Spleen (tissue), 7 donors: ENCODE results near the gene CRYAA.

Experiments
- CTCF ChIP-seq, 11 experiments: fragments of 200-600 bp in 7 of 11; fragments of 450-650 bp in 4 of 11; sonication (generic) in 4 of 11; IDR thresholded peaks in 8 of 11; conservative IDR thresholded peaks in 3 of 11; 1 replicate in 7 of 11; 2 replicates in 4 of 11; pipeline versions ENCODE4 v1.4.0 to v1.8.0; 2016 to 2021; ENCODE audit warnings: antibody characterized with exemption in 11 of 11, inconsistent platforms in 4 of 11, mild to moderate bottlenecking in 1 of 11
- POLR2A ChIP-seq, 3 donors: fragments of 450-650 bp; IDR thresholded peaks; one replicate each; pipeline ENCODE4 v1.5.1; 2017; ENCODE audit warnings: antibody characterized with exemption in 3 of 3, mild to moderate bottlenecking in 1 of 3
- POLR2AphosphoS5 ChIP-seq, 3 donors: sonication (generic); formaldehyde crosslinking; IDR thresholded peaks; one replicate each; pipeline ENCODE4 v1.5.1; 2017; ENCODE audit warnings: antibody characterized with exemption in 3 of 3
- donor health status: DM: no; HTN: no; CAD: no; lungs with moderate emphysema.
- donor health status: DM: no; HTN: no; CAD: no.
- donor health status: DM: no; HTN: no; CAD: no.

GRCh38 chr21:43188592-43189210 is 19.9 kb downstream of the CRYAA start:
- TF ChIP-seq CTCF (IDR thresholded peaks at IDR 0.05 in 8 of 11, conservative IDR thresholded peaks at IDR 0.05 in 3 of 11) (no peak), POLR2A (IDR thresholded peaks at IDR 0.05) (no peak), POLR2AphosphoS5 (IDR thresholded peaks at IDR 0.05) (no peak)
